ENCODE results near the gene ZCCHC7.

Gene ZCCHC7

GRCh38 chr9:37405350-37405749 is 285.0 kb downstream of the ZCCHC7 start:
- no peak for DNase-seq (ENCODE audit: low read depth)

- no peak for DNase-seq (ENCODE audit: low read depth)
Observed at GRCh38 chr9:37405764-37406380, 285.5 kb downstream of the ZCCHC7 start.

DNA sequence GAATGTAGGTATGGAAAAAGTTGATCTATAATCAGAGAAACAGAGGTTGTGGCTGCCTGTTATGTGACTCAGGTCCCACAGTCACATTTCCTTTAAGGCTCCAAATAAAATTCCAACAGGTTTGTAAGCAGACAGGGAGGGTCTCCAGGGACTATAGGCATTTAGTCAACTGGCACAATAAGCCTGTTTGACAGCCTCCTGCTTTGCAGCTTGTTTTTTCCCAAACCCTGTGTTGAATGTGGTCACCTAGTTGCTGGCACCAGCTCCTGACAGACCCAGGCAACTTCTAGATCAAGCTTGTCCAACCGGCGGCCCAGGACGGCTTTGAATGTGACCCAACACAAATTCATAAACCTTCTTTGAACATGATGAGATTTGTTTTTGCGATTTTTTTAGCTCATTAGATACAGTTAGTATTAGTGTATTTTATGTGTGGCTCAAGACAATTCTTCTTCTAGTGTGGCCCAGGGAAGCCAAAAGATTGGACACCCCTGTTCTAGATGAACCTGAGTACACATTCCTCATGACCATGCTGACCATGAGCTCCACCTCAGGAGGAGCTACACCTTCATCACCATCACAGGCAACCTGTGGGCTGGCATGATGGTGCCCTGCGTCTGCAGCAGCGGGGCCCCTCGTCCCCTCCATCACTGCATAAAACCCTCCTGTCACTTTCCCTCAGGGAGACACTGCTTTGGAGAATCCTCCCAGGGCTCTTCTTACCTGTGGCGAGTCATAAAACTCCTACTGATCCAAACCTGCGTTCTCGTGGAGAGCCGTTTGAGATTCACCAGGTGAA is 286.4 kb downstream of the ZCCHC7 start:
- no peak for DNase-seq (ENCODE audit: low read depth)

- DNase-seq (ENCODE audit: low read depth): no peak
Observed at GRCh38 chr9:37407468-37407867, 287.1 kb downstream of the ZCCHC7 start.

Data from T follicular helper cell (primary cell).